Measurements from ENCODE around the gene UPF2. TPM values are rescaled to one million over a fixed set of nuclear protein-coding genes. Genes with fewer than 3 reads are reported as not detected.
"Not testable (repeated sequence)": the region's sequence is repeated elsewhere in the genome, so short reads cannot be mapped to it uniquely, and the experiment has no call there.

Gene UPF2
- total RNA-seq, 1 donor from 2014 or later, result 7.9 TPM

- no peaks in the 10 kb centered on the region for H3K27me3 ChIP-seq
- H3K4me1 ChIP-seq, result no peaks in the 10 kb centered on the region
- H3K4me3 ChIP-seq, result no peak overlapping the region
- no peaks in the 10 kb centered on the region for H3K9me3 ChIP-seq
- DNase-seq (ENCODE audit: low spot score in 2 of 2), result no peak
- peaks cover 14 to 40% of the 10 kb centered on the region in 2 donors for H3K36me3 ChIP-seq
- intact Hi-C loops (cut with DNase I), result no loop called here
- no peak overlapping the region for H3K27ac ChIP-seq
- TF ChIP-seq CTCF (IDR thresholded peaks at IDR 0.05), result no peak
Observed at GRCh38 chr10:12081470-12081869, 38.9 kb upstream of the UPF2 start.

GRCh38 chr10:12077580-12078180, 35.1 kb upstream of the UPF2 start:
- TF ChIP-seq CTCF (IDR thresholded peaks at IDR 0.05), result no peak
- Histone ChIP-seq H3K4me1 (no peaks in the 10 kb centered on the region), H3K27me3 (no peaks in the 10 kb centered on the region), H3K4me3 (no peak overlapping the region), H3K9me3 (no peaks in the 10 kb centered on the region), H3K36me3 (peaks cover 0 to 19% of the 10 kb centered on the region in 2 donors), H3K27ac (no peak overlapping the region)
- intact Hi-C loops (cut with DNase I), result no loop called here
- DNase-seq (ENCODE audit: low spot score in 2 of 2), result no peak

- no peak for DNase-seq (ENCODE audit: low spot score in 2 of 2)
- Histone ChIP-seq H3K36me3 (peaks cover 0 to 6% of the 10 kb centered on the region in 2 donors), H3K9me3 (no peaks in the 10 kb centered on the region), H3K27me3 (no peaks in the 10 kb centered on the region), H3K27ac (no peak overlapping the region), H3K4me1 (peaks cover 0 to 3% of the 10 kb centered on the region in 2 donors), H3K4me3 (no peak overlapping the region)
- TF ChIP-seq CTCF (IDR thresholded peaks at IDR 0.05), result no peak
- intact Hi-C loops (cut with DNase I), result loop anchor here (5.0 kb wide), 1 partner anchor 41 kb away; no protein-coding TSS in a partner anchor
Observed at GRCh38 chr10:12073526-12073925, 30.9 kb upstream of the UPF2 start.

- not testable (repeated sequence) for DNase-seq (ENCODE audit: low spot score in 2 of 2); H3K27me3 ChIP-seq; H3K27ac ChIP-seq; H3K36me3 ChIP-seq; H3K4me1 ChIP-seq; H3K9me3 ChIP-seq; H3K4me3 ChIP-seq
- intact Hi-C loops (cut with DNase I), result loop anchor here (5.0 kb wide), 1 partner anchor 39 kb away; no protein-coding TSS in a partner anchor
Observed at GRCh38 chr10:12071441-12071840, 28.8 kb upstream of the UPF2 start.

GRCh38 chr10:12068449-12069269, 26.1 kb upstream of the UPF2 start, which contains the start of gene DHTKD1:
Gene DHTKD1 (plus strand): TSS chr10:12068954. CDS start chr10:12069034, 80 bp downstream.
- DNase-seq (ENCODE audit: low spot score in 2 of 2), result peak; percentile 93 to 99
- H3K27me3 ChIP-seq, result no peaks in the 10 kb centered on the region
- intact Hi-C loops (cut with DNase I), result loop anchor here (1.0 to 10.0 kb wide), 4 partner anchors 25 to 1036 kb away; partner anchors contain the start of genes OPTN, SEC61A2 and USP6NL
- H3K36me3 ChIP-seq, result no peaks in the 10 kb centered on the region
- peak within 1 kb of the TSS; percentile 72 to 85 for H3K27ac ChIP-seq
- no peaks in the 10 kb centered on the region for H3K9me3 ChIP-seq
- H3K4me3 ChIP-seq, result peak within 1 kb of the TSS; percentile 72 to 90
- H3K4me1 ChIP-seq, result peaks cover 0 to 3% of the 10 kb centered on the region in 2 donors
- TF ChIP-seq CTCF (IDR thresholded peaks at IDR 0.05), result peak; percentile 21 to 63 (median 43)

- Histone ChIP-seq H3K9me3 (no peaks in the 10 kb centered on the region), H3K4me3 (no peak overlapping the region), H3K4me1 (peaks cover 0 to 3% of the 10 kb centered on the region in 2 donors), H3K36me3 (no peaks in the 10 kb centered on the region), H3K27me3 (no peaks in the 10 kb centered on the region), H3K27ac (no peak overlapping the region)
- TF ChIP-seq CTCF (IDR thresholded peaks at IDR 0.05), result no peak
- intact Hi-C loops (cut with DNase I), result loop anchor here (5.0 to 10.0 kb wide), 2 partner anchors 455 to 1037 kb away; partner anchors contain the start of genes OPTN and USP6NL
- no peak for DNase-seq (ENCODE audit: low spot score in 2 of 2)
Observed at GRCh38 chr10:12067336-12067735, 24.7 kb upstream of the UPF2 start.
